Stimulated activated CD4-positive, alpha-beta T cell treated with anti-CD3 and anti-CD28 coated beads, TNF-alpha, amount 100 ng/mL, for 24 hours (primary cell): Measurements from ENCODE around the gene ATP6AP2.

Experiments
- DNase-seq, 3 experiments: peaks; one replicate each; pipeline ENCODE4 v3.0.0-alpha.2; 2020; ENCODE audit warnings: low read depth in 3 of 3

The ATP6AP2 gene

GRCh38 chrX:40644821-40645358, 64.1 kb downstream of the ATP6AP2 start:
- peak in 1 of 3 experiments; percentile 21 for DNase-seq

- peak in 1 of 3 experiments; percentile 14 for DNase-seq
Observed at GRCh38 chrX:40646489-40647306, 65.9 kb downstream of the ATP6AP2 start.

DNA sequence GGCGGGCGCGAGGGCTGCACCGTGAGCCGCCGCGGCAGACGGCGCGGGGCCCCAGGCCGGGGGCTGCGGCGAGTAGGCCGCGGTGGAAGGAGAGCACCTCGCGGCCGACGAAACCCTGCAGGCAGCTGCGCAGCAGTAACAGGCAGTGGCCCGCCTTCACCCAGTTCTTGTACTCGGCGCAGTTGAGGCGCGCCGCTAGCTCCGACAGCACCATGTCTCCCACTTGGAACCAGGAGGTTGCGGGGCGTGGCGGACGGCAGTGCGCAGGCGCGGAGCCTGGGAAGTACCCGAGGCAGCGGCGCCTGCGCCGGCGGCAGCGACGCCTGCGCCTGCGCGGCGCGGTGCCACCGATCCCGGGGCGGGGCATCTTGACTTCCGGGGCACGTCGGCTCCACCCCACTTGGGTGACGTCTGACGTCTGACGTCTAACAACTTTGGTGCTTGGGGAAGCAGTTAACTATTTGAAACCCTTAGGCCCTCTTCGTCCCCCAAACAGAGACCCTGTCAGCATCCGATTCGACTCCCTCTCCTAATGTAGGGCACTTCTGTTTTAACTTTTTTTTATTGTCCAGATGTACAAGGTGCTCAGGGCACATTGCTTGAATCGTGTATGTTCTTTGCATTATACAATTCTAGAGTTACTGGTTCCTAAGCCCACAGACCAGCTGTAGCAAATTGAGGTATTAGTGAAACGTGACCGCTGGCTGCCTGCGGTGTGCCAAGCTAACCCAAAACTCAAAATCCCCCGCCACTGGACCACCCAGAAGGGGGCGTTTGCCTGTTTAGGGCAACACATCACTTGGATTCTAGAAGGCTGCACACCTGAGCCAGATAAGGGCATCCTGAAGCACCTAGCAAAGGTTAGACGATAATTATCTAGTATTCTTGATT, 66.8 kb downstream of the ATP6AP2 start, which contains the start of gene CXorf38:
CXorf38 (minus strand) TSS at position 255 of the 891 bp plus-strand sequence; CDS start at position 214, 41 bp downstream.
- DNase-seq, result peak; percentile 78 to 89 (median 83)

DNA sequence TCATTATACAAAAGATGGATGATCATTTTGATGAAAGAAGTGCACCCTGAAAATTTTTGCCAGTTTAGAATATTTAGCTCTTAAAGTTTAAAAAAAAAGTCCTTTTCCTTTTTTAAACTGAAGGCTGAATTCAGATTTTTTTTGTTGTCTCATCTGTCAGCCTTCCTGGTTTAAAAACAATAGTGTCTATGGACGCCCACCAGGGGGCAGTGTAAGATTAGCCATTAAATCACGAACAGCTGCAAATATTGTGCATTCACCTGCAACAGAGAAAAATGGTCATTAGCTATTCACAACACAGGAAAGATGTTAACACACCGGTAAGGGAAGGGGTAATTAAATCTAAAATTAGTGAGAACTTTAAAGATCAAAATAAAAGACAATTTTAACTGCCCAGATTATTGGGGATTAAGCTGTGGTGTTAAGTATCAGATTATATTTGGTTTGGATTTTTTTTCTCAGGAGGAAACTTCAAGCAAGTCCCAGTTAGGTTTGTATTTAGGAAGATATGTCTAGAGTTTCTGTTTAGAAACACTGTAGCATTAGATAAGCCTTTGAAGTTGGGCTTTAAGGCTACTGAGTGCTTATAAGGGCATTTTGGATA, 71.0 kb downstream of the ATP6AP2 start:
- peak; percentile 32 to 39 (median 39) for DNase-seq

- no peak for DNase-seq
Observed at GRCh38 chrX:40652664-40653063, 71.9 kb downstream of the ATP6AP2 start.

GRCh38 chrX:40653535-40653934, 72.8 kb downstream of the ATP6AP2 start:
- DNase-seq, result no peak
